HG03442 (cell line): ENCODE results near the gene SKA2.
"Not testable (repeated sequence)": the region's sequence is repeated elsewhere in the genome, so short reads cannot be mapped to it uniquely, and the experiment has no call there.

ENCODE experiments used
- ATAC-seq: cut with Tn5 transposase; IDR thresholded peaks from one replicate; pipeline ENCODE4 v1.9.1; 2021; ENCODE audit warnings: mild to moderate bottlenecking, moderate library complexity; ENCODE audit not compliant: unreplicated experiment

The SKA2 gene

GRCh38 chr17:59152925-59153324 lies 2.1 kb downstream of the SKA2 start:
- ATAC-seq, result no peak

DNA sequence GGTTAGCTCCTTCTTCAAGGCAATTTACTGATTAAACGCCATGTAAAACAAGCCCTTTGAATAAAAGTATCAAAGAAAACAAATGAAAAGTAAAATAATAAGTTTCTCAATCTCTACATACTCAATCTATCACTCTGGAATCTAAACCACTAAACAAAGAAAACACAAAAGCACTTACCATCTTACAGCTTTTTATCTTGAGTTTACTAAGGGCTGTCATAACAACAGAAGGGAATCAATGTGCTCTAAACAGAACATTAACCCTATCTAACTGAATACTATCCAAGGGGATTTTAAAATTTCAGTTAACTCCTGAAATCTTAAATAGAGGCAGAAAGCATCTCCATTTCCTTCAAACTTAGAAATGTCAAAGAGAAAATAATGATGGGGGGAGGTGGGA lies 3.4 kb downstream of the SKA2 start:
- no peak for ATAC-seq

- no peak for ATAC-seq
Measured at GRCh38 chr17:59151006-59151405, 4.0 kb downstream of the SKA2 start.

DNA sequence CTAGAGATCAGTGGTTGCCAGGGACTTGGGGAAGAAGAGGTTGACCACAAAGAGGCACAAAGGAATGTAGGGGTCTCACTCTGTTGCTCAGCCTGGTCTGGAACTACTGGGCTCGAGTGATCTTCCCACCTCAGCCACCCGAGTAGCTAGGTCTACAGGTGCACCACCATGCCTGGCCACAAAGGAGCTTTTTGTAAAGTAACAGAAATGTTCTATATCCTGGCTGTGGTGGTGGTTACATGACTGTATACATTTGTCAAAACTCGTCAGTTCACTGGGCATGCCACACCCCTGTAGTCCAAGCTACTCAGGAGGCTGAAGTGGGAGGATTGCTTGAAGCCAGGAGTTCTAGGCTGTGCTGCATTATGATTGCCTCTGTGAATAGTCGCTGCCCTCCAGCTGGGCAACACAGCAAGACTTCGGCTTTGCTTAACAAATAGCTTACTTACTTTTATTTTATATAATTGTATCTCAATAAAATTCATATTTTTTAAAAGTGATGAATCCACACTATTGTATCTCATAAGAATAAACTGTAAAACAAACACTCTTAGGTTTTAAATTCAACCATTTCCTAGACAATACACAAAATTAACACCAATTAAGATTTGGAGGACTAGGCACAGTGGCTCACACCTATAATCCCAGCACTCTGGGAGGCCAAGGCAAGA lies 5.0 kb downstream of the SKA2 start:
- no peak for ATAC-seq

DNA sequence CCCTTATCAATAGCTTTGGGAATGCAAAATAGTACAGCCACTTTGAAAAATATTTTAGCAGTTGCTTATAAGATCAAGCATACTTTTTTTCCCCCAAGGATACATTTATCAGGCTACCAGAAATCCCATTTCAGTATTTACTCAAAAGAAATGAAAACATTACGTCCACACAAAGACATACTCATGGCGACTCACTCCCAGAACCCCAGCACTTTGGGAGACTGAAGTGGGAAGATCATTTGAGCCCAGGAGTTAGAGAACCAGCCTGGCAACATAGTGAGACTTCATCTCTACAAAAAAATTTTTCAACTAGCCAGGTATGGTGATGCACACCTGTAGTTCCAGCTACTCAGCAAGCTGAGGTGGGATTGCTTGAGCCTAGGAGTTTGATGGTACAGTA lies 5.9 kb downstream of the SKA2 start:
- no peak for ATAC-seq

DNA sequence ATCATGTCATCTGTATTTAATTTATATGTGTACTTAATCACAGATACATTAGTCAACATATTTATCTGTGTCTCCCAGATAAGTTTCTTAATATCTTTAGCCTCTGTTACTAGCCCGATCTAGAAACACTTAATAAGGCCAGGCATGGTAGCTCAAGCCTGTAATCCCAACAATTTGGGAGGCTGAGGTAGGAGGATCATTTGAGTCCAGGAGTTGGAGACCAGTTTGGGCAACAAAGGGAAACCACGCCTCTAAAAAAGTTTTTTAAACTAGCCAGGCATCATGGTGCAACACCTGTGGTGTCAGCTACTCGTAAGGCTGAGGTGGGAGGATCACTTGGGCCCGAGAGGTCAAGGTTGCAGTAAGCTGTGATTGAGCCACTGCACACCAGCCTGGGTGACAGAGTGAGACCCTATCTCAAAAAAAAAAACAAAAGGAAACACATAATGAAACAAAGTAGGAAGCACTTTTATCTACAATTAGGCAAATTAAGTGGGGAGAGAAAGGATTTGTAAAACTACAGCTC lies 9.4 kb downstream of the SKA2 start:
- no peak for ATAC-seq

DNA sequence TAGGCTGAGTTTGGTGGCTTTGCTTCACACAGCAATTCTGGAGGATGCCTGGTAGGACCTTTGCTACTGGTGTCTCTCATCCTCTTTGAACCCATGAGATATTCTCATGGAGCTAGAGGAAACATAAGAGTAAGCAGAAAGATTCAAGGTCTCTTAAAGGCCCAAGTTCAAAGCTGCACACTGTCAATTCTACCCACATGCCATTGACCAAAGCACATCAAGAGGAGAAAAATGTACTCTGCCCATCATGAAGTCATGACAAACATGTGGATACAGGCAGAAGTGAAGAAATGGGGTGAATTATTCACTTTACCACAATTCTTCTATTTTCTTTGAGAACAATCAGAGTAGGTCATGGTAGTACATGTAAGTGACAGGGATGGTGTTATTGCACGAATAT lies 13.1 kb downstream of the SKA2 start:
- ATAC-seq, result no peak

GRCh38 chr17:59139939-59140338 lies 15.0 kb downstream of the SKA2 start:
- ATAC-seq, result no peak

- ATAC-seq, result not testable (repeated sequence)
Measured at GRCh38 chr17:59138339-59138738, 16.6 kb downstream of the SKA2 start.

GRCh38 chr17:59131131-59131530 lies 23.9 kb downstream of the SKA2 start:
- ATAC-seq, result no peak

- ATAC-seq, result no peak
Measured at GRCh38 chr17:59129814-59130213, 25.2 kb downstream of the SKA2 start.

DNA sequence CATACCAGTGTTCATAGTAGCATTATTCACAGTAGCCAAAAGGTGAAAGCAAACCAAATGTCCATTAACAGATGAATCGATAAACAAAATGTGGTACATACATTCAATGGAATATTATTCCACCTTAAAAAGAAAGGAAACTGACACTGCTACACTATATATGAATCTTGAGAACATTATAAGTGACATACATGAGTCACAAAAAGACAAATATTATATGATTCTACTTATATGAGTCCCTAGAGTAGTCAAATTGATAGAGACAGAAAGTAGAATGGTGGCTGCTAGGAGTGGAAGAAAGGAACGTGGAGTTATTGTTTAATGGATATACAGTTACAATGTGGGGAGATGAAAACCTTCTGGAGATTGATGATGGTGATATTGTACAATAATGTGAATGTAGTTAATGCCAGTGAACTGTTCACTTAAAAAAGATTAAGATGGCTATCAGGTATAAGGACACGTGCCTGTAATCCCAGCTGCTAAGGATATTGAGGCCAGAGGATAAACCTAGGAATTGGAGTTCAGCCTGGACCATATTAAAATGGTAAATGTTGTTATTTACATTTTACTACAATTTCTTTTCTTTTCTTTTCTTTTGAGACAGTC lies 28.1 kb downstream of the SKA2 start:
- no peak for ATAC-seq

DNA sequence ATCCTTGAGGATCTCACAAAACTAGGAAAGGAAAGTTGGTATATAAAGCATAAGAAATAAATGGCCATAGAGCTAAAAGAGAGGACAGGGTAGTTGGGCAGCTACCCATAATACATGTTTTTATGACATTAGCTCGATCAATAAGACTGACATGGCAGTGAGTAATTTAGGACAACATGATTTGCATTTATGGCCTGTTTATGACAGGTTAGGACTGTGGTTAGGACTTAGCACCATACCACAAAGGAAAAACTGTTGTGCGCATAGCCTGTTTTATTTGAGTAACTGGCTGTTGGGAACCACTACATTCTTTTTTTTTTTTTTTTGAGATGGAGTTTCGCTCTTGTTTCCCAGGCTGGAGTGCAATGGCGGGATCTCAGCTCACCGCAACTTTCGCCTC lies 30.3 kb downstream of the SKA2 start:
- peak; percentile 66 for ATAC-seq

- no peak for ATAC-seq
Measured at GRCh38 chr17:59121901-59122480, 33.0 kb downstream of the SKA2 start.

GRCh38 chr17:59115474-59115873 lies 39.5 kb downstream of the SKA2 start:
- no peak for ATAC-seq

DNA sequence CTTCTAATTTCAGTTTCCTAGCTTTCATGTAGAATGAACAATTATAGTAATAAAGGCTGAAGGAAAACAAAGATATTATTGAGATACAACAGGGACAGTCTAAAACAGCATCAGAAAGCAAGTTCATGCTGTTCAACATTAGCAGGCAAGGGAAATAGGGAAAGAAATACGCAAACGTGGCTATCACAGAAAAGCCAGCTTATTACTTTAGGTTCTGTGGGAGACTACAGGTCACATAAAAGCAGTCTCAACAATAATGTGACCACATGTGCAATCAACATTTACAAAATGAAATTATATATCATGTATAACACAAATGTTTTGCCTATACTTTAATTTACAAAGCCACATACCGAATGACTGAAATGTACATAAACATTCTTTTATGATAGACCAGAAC lies 43.4 kb downstream of the SKA2 start:
- ATAC-seq, result no peak

DNA sequence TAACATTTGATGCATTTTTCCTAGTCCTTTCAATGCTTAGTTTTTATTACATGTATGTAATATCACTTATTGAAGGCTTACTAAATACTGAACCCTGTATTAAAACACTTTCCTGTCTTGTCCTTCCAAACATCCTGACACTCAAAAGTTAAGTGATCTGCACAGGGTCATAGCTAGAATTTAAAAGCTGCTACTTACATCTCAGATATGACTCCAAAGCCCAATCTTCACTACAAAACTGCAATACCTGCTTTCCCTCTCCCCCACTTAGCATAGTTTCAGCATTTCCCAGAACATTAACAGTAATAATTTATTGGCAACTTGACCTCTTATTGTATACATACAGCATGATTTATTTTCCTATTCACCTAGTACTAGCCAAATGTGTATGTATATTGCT lies 44.0 kb downstream of the SKA2 start:
- no peak for ATAC-seq

DNA sequence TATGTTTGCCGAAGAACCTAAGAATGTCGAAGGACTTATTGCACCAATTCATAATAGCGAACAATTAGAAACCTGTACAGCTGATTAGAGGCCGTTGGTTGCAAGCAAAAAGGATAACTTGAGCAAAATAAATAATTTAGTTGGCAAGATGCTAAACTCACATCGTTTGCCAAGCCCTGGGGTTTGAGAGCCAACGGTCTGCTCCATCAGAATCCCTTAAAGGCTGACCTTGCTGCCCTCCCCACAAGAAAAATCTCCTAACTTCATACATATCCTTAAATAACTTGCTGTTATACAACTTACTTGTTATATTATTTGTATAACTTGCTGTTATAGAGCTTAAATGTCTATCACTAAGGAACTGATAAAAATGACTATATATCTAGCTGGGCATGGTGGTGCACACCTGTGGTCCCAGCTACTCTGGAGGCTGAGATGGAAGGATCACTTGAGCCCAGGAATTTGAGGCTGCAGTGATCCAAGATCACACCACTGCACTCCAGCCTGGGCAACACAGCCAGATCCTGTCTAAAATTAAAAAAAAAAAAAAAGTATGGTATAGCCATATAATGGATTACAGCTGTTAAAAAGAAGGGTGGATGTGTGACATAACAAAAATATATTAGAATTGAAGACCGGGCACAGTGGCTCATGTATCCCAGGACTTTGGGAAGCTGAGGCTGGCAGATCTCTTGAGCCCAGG lies 46.4 kb downstream of the SKA2 start:
- ATAC-seq, result no peak

- ATAC-seq, result no peak
Measured at GRCh38 chr17:59107306-59107670, 47.7 kb downstream of the SKA2 start.

GRCh38 chr17:59106463-59107305 lies 48.3 kb downstream of the SKA2 start, which contains the start of gene TRIM37:
TSS of gene TRIM37 (minus strand) at chr17:59106880. CDS start at chr17:59106461, 419 bp downstream.
- ATAC-seq, result peak; percentile 91
